ENCODE results near the gene DOCK11.

DOCK11 gene

DNA sequence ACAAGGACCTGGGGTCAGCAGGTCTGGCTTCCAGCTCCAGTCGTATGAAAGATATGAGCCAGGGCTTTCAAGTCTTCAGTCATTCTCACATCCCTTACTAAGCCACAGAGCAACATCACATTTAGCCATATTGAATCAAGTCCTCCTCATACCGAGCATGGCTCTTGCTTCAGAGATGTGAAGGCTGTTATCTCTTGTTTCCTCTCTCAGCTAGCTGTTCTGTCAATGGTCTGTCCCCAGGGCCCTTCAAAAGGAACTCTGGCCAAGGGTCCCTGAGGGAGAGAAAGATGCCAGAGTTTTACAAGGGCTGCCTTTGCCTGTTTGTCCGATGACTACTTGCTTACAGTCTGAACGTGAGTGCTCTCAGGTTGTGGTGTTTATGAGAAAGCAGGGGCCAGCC, 30.5 kb downstream of the DOCK11 start:
- DNase-seq (ENCODE audit: extremely low spot score, insufficient read length, low read depth) = no peak
- no peak for FAIRE-seq

GRCh38 chrX:118528071-118528737, 32.6 kb downstream of the DOCK11 start:
- FAIRE-seq (peak; percentile 91), DNase-seq (ENCODE audit: extremely low spot score, insufficient read length, low read depth) (no peak)

DNA sequence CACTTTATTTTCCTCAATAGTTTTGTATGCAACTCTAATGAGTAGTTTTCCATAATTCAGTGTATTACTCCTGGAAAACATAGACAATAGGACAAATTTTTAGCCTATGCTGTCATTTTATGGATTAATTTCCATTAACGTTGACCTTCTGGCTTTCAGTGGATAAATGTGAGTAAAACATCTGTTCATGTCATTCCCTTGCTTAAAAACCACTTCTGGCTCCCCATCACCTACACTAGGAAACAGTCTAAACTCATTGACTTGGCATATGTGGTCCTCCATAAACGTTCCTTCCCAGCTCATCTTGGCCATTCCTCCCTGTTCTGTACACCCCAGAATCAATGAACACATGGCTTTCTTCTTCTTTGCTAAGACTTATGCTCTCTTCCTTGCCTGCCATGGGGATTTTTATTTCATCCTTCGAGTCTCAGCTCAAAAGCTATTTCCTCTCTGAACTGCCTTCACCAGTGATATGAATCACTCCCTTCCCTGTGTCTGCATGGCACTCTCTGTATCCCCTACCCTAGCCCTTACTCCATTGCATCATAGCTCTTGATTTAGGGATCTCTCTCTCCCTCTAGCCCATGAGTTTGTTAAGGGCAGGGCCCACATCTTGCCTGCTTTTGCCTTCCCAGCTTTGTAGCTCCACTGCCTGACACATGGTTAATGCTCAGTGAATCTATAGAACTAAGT, 34.8 kb downstream of the DOCK11 start:
- DNase-seq (ENCODE audit: extremely low spot score, insufficient read length, low read depth) (no peak), FAIRE-seq (peak; percentile 61)

DNA sequence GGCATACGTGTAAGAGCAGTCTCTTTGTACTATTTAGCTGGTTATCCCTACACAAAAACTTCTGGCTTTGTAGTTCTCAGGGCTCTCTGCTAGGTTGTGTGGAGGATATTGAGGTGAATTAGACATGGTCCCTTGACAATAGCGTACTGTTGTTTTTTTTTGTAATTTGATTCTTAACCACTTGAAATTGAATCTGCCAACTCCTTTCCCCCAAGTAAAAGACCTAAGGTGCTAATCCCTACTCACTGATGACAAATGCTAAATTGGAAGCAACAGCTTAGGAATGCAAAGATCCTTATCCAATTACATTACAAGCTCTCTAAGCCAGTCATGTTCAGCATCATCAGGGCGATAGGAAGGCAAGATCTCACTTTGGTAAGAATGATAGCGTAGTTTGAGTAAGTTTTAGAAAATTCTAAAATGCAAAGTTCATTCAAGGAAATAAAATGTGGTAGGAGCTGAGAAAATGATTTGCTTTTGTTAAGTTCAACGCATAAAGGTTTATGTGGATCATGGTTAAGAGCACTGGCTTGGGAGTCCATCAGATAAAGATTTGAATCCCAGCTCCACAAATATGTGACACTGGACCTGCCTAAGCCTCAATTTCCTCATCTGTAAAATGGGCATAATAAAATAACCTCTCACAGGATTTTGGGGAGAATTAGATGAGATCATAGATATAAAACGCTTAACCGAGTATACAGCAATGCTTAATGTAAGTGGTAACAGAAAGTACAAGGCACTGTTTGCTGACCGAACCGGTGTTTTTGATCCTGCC, 39.3 kb downstream of the DOCK11 start:
- peak; percentile 42 for FAIRE-seq

GRCh38 chrX:118536204-118536603, 40.6 kb downstream of the DOCK11 start:
- DNase-seq (ENCODE audit: extremely low spot score, insufficient read length, low read depth) (no peak), FAIRE-seq (peak; percentile 97)

More for the DNA sequence above, 39.3 kb downstream of the DOCK11 start:
- no peak for DNase-seq (ENCODE audit: extremely low spot score, insufficient read length, low read depth)

DNA sequence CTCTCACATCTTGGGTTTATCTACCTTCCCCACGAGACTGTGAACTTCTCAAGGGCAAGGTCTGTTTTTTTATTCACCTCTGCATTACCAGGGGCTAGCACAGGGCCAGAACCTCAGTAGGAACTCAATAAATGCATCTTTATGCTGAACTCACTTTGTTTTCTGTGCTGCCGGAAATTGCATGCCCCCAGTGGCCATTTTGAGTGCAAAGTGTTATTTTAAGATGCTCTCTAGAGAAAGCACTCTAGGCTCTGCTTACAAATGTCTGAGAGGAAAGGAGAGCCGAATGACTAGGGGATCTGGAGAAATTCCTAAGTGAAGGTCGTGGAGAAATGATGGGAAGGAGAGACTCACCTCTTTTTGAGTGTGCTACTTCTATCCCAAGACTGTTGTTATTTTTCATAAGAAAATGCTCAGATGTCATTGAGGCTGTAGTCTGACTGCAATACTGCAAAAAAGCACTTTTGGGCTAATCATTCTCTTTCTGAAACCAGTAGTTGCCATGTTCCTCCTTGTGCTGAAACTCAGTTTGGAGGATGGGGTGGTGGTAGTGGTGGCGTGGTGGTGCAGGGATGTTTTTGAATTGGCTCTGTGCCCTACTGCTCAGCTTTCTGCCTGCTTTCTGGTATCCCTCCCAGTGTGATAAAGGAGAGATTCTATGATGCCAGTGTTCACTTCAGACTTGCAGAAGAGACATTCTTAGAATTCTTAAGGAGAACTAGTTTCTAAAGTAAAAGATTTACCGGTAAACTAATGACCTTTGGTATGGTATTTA, 41.3 kb downstream of the DOCK11 start:
- FAIRE-seq = no peak
- DNase-seq (ENCODE audit: extremely low spot score, insufficient read length, low read depth) = no peak

DNA sequence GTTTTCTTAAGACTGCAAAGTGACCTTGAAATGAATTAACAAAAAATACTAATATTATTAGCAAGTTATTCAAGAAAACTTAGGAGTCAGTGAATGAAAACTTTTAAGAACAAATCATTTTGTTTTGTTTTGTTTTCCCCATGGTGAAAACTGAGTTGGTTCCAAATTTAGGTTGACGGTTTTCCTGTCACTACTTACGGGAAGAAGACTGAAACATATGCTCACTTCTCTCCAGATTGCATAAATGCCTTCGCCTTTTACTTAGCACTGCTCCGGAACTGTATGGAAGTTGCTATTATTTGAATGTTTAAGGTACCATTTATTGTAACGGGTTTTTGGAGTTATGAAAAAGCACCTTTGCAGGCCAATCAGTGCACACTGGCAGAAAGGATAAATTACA, 42.8 kb downstream of the DOCK11 start:
- no peak for DNase-seq (ENCODE audit: extremely low spot score, insufficient read length, low read depth)
- no peak for FAIRE-seq

- DNase-seq (ENCODE audit: extremely low spot score, insufficient read length, low read depth) (no peak), FAIRE-seq (no peak)
Observed at GRCh38 chrX:118540342-118540741, 44.7 kb downstream of the DOCK11 start.

GRCh38 chrX:118541482-118541881, 45.9 kb downstream of the DOCK11 start:
- FAIRE-seq = peak; percentile 12
- DNase-seq (ENCODE audit: extremely low spot score, insufficient read length, low read depth) = no peak

- FAIRE-seq = no peak
- DNase-seq (ENCODE audit: extremely low spot score, insufficient read length, low read depth) = no peak
Observed at GRCh38 chrX:118545510-118545909, 49.9 kb downstream of the DOCK11 start.

DNA sequence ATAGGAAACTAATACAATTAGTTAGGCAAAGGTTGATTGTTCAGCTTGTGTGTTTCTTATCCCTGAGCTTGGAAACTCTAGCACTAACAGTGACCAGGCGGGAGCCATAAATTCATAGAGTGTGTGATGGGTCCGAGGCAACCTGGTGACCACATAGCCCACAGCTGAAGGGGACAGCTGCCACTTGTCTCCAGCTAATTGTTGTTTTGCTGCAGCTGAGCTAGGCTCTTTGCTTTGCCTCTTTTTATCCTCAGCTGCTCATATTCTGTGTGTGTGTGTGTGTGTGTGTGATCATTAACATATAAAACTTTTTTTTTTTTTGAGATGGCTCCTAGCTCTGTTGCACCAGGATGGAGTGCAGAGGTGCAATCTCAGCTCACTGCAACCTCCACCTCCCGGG, 53.2 kb downstream of the DOCK11 start:
- DNase-seq (ENCODE audit: extremely low spot score, insufficient read length, low read depth) (no peak), FAIRE-seq (no peak)

DNA sequence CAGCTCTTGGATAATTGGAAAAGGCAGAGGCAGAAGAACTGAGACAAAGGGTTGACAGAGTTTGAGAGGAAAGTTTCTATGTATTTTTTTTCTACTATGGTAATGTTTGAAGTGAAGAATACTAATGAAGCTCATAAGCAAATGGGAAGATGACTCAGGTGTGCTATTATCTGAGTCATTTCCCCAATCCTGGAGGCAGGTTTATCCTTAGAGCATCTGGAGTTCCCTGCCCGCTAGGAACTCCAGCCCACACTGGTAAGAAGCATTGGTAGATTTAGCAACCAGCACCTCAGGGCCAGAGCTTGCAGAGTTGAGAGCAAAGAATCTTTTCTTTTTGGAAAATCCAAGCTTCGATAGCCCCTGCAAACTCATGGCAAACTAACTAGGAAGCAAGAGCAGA, 55.2 kb downstream of the DOCK11 start:
- DNase-seq (ENCODE audit: extremely low spot score, insufficient read length, low read depth) (no peak), FAIRE-seq (no peak)

DNA sequence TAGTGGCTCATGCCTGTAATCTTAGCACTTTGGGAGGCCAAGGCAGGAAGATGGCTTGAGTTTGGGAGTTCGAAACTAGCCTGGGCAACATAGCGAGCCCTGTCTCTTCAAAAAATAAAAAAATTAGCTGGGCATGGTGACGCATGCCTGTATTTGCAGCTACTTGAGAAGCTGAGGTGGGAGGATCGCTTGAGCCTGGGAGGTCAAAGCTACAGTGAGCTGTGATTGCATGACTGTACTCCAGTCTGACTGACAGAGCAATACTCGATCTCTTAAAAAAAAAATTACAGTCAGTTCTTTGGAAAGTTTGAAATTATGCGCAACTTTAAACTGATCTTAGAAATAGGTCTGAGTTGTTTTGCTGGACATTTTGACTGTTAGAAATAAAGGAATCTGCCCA, 55.8 kb downstream of the DOCK11 start:
- FAIRE-seq = no peak
- no peak for DNase-seq (ENCODE audit: extremely low spot score, insufficient read length, low read depth)

- FAIRE-seq = no peak
- DNase-seq (ENCODE audit: extremely low spot score, insufficient read length, low read depth) = no peak
Observed at GRCh38 chrX:118552121-118552900, 56.7 kb downstream of the DOCK11 start.

- DNase-seq (ENCODE audit: extremely low spot score, insufficient read length, low read depth) = no peak
- FAIRE-seq = no peak
Observed at GRCh38 chrX:118553042-118553710, 57.6 kb downstream of the DOCK11 start.

GRCh38 chrX:118554511-118554910, 58.9 kb downstream of the DOCK11 start:
- DNase-seq (ENCODE audit: extremely low spot score, insufficient read length, low read depth) = no peak
- no peak for FAIRE-seq

DNA sequence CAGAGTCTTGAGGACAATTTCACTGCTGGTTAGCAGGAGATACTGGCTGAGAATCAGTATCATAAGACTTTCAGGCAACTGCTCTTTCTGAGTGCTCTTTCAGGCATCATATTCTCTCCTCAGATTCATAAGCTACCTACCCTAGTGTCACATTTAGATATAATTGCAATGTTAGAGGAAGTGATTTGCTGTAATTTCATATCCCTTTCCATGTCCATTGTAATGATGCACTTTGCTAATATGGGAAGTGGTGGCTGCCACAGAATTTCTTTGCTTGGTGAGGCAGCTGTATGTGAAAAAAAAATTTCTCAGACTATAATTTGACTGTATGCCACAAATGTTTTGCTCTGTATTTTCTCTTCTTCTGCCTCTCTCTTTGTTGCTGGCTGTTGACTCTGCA, 63.3 kb downstream of the DOCK11 start:
- DNase-seq (ENCODE audit: extremely low spot score, insufficient read length, low read depth) (no peak), FAIRE-seq (no peak)

- no peak for DNase-seq (ENCODE audit: extremely low spot score, insufficient read length, low read depth)
- peak; percentile 36 for FAIRE-seq
Observed at GRCh38 chrX:118560489-118560888, 64.9 kb downstream of the DOCK11 start.

GRCh38 chrX:118562582-118563164, 67.1 kb downstream of the DOCK11 start:
- DNase-seq (ENCODE audit: extremely low spot score, insufficient read length, low read depth) = no peak
- FAIRE-seq = peak; percentile 57

All from GM18507 (cell line).